DMS153 treated with DMSO at 0.1 percent for 48 hours (cell line): ENCODE measurements around the gene FASTKD2.

Experiments
- DNase-seq: peaks from one replicate; lab custom pipeline; 2025; ENCODE audit not compliant: unreplicated experiment; lab: John Stamatoyannopoulos, UW

FASTKD2 gene

DNA sequence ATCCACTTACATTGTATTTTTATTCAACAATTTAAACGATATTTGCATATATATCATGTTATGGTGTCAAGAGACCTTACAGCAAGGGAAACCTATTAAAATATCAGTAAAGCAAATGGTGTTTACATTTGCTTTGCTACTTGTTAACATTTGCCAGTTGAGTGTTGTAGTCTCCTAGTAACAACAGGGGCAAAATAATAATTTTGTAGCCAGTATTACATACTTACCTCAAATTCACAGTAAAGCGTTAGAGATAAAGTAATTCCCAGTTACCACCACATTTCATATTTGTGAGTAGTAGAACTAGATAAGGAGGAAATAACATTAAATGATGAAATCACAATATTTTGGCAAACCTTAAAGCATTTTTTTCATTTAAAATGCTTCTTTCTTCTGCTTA lies 71.3 kb downstream of the FASTKD2 start:
- no peak for DNase-seq

DNA sequence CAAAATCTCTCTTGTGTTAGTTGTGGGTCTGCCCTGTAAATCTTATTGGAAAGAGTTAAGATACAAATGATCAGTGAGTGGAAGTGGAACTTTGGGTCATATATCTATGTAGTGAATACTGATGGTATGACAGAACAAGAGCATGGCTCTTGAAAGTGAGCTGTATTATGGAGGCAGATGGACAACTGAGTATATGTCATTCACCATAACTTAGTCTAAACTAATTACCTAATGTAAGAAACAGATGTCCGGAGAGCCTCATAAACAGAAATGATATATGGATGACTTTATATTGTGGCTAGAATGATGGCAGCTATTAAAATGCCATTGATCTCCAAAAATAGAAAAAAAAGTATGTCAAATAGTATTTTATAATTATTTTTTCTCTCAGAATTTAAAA lies 72.4 kb downstream of the FASTKD2 start:
- no peak for DNase-seq

DNA sequence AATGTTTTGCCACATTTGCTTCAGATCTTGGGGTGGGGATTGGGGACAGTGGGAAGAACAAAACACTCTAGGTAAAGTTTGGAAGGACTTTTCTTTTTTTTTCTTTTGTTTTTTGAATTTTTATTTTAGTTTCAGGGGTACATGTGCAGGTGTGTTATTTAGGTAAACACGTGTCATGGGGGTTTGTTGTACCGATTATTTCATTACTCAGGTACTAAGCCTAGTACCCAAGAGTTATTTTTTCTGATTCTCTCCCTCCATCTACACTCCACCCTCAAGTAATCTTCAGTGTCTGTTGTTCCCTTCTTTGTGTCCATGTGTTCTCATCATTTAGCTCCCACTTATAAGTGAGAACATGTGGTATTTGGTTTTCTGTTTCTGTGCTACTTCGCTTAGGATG lies 73.3 kb downstream of the FASTKD2 start:
- DNase-seq, result no peak

DNA sequence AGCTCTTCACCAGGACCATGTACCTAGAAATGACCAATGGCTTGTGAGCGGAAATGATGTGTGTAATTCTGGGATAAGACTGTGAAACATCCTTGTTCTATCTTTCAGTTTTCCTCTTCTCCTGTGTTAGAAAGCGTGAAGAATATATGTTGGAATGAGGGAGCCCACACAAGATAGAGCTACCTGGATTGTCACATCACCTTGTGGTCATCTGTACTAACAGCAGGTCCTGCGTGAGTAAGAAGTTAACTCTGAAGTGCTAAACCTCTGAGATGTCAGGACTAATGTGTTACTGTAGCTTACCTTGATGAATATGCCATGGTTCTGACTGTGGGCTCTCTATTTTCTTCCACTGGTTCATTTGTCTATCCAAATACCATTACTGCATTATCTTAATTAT lies 75.6 kb downstream of the FASTKD2 start:
- no peak for DNase-seq
